ENCODE measurements around the gene NCMAP.

DNA sequence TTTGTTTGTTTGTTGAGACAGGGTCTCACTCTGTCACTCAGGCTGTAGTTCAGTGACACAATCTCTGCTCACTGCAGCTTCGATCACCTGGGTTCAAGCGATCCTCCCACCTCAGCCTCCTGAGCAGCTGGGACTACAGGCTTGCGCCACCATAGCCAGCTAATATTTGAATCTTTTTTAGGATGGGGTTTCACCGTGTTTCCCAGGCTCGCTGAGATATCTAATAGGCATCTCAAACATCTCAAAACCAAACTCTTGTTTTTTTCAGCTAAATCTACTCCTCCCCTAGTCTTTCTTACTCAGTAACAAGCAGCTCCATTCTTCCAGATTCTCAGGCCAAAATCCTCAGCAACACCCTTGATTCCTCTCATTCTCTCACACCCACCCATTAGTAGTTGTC lies 65.2 kb downstream of the NCMAP start:
- TF ChIP-seq EZH2 (IDR thresholded peaks at IDR 0.05; ENCODE audit: borderline replicate concordance, low read depth, low read length, poor library complexity, severe bottlenecking) = no peak
- TF ChIP-seq, protein P1, sequence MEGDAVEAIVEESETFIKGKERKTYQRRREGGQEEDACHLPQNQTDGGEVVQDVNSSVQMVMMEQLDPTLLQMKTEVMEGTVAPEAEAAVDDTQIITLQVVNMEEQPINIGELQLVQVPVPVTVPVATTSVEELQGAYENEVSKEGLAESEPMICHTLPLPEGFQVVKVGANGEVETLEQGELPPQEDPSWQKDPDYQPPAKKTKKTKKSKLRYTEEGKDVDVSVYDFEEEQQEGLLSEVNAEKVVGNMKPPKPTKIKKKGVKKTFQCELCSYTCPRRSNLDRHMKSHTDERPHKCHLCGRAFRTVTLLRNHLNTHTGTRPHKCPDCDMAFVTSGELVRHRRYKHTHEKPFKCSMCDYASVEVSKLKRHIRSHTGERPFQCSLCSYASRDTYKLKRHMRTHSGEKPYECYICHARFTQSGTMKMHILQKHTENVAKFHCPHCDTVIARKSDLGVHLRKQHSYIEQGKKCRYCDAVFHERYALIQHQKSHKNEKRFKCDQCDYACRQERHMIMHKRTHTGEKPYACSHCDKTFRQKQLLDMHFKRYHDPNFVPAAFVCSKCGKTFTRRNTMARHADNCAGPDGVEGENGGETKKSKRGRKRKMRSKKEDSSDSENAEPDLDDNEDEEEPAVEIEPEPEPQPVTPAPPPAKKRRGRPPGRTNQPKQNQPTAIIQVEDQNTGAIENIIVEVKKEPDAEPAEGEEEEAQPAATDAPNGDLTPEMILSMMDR (conservative IDR thresholded peaks at IDR 0.05; ENCODE audit: low read depth, low read length) = no peak
